ENCODE measurements around the gene GALNTL6.
"Not testable (repeated sequence)": the region's sequence is repeated elsewhere in the genome, so short reads cannot be mapped to it uniquely, and the experiment has no call there.

The GALNTL6 gene

DNA sequence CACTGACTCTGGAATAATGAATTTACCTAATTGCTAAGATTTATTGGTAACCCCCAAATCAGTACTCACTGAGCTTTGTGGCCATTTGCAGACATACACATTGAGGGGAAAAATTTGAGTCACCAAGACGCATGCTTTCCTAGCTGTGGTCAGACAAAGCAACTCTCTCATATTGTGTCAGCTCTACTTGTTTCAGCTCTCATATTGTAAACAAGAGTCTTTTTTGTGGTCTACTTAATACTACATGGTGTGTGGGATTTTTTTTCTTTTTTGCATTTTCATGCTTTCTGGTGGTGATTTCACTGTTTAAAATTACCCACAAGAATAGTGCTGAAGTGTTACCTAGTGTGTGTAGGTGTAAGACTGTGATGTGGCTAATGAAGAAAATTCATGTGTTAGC is 927.2 kb downstream of the GALNTL6 start:
- no peak for DNase-seq (ENCODE audit: low read depth)

DNA sequence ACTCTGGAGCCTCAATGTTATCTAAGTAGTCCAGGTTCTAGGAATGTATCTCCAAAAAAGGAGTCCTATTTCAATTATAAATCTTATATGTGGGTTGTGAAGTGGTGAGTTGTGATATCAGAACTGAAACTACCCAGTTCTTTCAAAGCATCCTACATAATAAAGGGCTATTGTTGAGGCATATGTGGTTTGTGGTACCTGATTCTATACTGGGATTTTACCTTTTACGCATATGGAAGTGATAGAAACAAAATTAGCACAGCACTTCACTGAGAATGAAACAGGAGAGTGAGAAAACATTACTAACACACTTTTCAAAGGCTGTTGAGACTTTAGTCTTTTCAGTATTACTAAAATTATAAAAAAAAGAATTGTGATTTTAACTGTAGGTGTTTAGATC is 937.7 kb downstream of the GALNTL6 start:
- DNase-seq (ENCODE audit: low read depth) = no peak

DNA sequence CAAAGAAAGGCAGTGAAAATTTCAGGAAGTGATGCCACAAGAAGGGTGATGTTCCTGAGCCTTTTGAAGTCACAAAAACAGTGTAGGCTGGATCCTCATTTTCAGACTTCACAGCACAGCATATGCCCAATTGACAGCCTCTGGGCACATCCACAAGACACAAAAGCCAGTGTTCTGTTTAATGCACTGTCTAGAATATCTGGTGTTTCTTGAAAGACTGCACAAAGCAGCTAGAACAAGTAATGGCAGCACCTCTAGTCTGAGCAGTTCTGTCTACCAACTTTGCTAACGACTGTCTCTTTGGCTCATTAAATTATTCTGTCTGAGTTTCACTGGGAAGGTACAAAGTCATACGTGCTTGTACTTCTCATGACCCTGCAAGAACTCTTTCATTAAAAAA is 938.3 kb downstream of the GALNTL6 start:
- no peak for DNase-seq (ENCODE audit: low read depth)

- DNase-seq (ENCODE audit: low read depth) = no peak
These were observed 945.6 kb downstream of the GALNTL6 start for GRCh38 chr4:172758586-172759340.

GRCh38 chr4:172760512-172760911 is 947.3 kb downstream of the GALNTL6 start:
- DNase-seq (ENCODE audit: low read depth) = no peak

- no peak for DNase-seq (ENCODE audit: low read depth)
These were observed 949.7 kb downstream of the GALNTL6 start for GRCh38 chr4:172762895-172763294.

- DNase-seq (ENCODE audit: low read depth) = no peak
These were observed 957.6 kb downstream of the GALNTL6 start for GRCh38 chr4:172770787-172771186.

DNA sequence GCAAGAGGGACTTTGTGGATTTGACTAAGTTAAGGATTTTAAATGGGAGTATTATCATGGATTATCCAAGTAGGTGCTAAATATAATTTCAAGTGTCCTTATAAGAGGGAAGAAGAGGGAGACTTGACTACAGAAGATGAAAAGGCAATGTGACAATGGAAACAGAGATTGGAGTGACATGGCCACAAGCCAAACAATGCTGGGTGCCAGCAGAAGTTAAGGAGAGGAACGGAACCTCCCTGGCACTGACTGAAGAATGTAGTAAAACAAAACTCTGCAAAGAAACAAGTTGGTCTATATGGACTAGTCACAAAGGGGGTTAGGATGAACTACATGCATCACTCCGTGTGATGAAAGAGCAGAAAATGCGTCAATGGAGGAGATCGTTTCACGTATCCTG is 959.6 kb downstream of the GALNTL6 start:
- DNase-seq (ENCODE audit: low read depth) = no peak

DNA sequence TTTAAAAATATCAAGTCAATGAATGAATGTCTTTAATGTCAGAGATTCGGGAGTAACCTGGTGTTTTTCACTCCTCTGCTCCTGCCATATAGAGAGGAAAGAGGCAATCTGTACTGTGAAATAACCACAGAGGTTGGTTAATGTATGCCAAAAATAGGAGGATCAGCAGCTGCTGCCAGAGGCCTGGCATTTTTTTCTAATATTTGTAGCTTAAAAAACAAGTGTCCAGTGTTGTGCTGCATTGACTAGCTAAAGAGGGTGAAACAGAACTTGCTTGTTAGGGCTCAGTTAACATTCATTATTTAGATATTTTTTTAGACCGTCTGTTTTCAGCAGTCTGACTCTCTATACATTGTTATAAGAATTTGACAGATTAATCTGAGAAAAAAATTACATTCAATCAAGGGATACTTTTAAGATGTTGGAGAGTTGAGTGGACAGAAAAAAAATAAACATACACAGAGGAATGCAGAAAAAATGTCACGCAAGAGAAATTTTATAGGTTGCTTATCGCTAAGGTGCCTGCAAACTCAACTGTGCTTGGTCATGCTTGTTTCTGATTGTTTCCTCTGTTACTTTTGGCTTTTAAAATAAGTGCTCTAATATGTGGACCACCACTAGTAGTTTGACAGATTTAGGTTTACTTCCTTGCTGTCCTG is 963.1 kb downstream of the GALNTL6 start:
- no peak for DNase-seq (ENCODE audit: low read depth)

- DNase-seq (ENCODE audit: low read depth) = no peak
These were observed 964.7 kb downstream of the GALNTL6 start for GRCh38 chr4:172777729-172778431.

DNA sequence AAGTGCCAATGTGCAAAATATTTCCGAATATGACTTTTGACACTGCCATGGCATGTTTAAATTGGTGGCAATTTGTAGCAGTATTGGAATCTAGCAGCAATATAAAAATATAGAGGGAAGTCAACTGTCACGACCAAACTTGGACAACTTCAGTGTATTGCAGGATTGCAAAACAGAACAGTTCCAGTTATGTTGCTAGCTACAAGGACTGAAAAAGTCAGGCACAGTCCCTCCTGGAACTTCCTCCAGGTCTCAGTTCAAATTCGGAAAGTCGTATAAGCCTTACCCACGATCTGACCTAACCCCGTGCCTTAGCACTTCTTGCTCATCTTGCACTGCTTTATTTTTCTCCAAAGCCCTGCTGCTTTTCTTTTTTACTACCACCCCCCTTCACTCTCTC is 965.4 kb downstream of the GALNTL6 start:
- no peak for DNase-seq (ENCODE audit: low read depth)

DNA sequence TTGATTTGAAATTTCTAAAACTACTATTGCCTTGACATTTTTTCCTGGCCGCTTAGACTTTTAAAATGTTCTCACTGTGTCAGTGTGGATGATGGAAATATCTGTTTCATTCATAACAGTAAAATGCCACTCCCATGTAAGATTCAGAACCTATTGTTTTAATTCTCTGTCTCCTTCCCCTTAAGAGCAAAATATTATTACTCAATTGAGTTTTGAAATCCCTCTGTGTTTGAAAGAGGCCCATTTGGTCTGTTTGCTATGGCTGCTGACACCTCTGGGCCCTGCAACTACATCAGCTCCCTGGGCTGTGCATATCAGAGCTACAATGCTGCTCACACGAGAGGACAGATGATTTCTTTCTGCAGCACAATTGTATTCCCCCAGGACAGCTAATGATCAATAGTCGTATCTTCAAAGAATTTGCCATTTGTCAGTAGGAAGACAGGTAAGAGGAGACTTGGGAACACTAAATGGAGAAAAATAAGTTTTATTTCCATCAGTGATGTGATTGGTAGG is 967.4 kb downstream of the GALNTL6 start:
- DNase-seq (ENCODE audit: low read depth) = no peak

GRCh38 chr4:172785613-172786012 is 972.4 kb downstream of the GALNTL6 start:
- DNase-seq (ENCODE audit: low read depth) = no peak

GRCh38 chr4:172786039-172786792 is 973.0 kb downstream of the GALNTL6 start:
- no peak for DNase-seq (ENCODE audit: low read depth)

DNA sequence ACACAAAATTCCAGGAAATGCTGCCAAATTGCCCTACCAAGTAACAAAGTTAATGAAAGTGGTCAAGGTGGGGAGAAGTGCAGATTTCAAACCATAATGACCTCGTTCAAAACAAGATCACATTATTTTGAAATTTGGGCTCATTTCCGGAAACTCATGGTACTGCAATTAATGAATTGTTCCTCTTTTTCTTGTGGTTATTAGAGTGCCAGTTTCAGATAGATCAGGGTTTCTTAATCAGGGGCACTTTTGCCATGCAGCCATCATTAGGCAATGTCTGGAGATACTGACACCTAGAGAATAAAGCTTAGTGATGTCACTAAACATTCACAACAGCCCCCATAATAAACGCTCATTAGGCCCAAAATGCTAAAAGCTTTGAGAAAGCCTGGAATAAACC is 973.9 kb downstream of the GALNTL6 start:
- no peak for DNase-seq (ENCODE audit: low read depth)

- no peak for DNase-seq (ENCODE audit: low read depth)
These were observed 978.6 kb downstream of the GALNTL6 start for GRCh38 chr4:172791841-172792240.

GRCh38 chr4:172793565-172794306 is 980.5 kb downstream of the GALNTL6 start:
- DNase-seq (ENCODE audit: low read depth) = no peak

DNA sequence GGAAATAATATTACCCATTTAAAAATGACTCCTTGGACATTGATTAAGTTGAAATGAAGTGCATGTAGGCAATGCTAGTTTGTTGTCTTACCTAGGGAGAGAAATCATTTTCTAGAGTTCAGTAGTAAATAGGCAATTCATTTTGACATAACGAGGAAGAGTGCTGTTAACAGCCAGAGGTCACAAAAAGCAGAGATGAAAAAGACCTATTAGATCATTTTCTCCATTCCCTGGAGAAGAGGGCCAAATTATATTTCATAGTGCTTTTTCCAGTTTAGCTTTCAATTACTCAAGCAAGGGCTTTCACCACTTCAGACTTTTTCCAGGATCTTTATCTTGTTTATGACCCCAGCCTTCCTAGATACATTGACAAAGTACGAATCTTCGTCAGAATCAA is 981.1 kb downstream of the GALNTL6 start:
- DNase-seq (ENCODE audit: low read depth) = no peak

DNA sequence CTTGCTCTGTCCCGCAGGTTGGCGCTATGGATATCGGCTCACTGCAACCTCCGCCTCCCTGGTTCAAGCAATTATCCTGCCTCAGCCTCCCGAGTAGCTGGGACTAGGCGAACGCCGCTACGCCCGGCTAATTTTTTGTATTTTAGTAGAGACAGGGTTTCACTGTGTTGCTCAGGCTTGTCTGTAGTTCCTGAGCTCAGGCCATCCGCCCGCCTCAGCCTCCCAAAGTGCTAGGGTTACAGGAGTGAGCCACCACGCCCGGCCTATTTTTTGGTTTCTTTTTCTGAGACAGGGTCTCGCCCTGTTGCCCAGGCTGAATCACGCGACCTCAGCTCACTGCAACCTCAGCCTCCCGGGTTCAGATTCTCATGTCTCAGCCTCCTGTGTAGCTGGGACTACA is 984.1 kb downstream of the GALNTL6 start:
- not testable (repeated sequence) for DNase-seq (ENCODE audit: low read depth)

- DNase-seq (ENCODE audit: low read depth) = no peak
These were observed 988.8 kb downstream of the GALNTL6 start for GRCh38 chr4:172802032-172802431.

DNA sequence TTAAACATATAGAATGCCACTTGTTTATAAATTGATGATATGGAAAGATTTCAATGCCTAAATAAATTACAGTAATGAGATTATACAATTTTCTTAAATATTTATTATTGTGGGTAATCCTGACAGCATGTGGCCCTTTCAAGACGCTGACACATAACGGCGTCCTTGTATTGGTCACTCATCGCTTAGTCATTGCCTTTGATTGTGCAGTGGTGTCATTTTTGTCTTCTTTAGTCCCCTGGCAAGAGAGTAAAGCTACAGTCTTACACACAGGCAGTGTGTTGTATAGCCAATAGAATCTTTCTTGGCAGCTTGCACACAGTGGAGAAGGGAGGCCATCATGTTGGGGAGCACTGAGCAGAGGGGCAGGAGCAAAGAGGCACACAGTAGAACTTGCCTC is 993.6 kb downstream of the GALNTL6 start:
- no peak for DNase-seq (ENCODE audit: low read depth)

GRCh38 chr4:172808196-172808595 is 995.0 kb downstream of the GALNTL6 start:
- no peak for DNase-seq (ENCODE audit: low read depth)
